MV-4-11 (cell line): Measurements from ENCODE around the gene ACSS1.

Experiments used
- DNase-seq: peaks from one replicate; lab custom pipeline; 2025; lab: John Stamatoyannopoulos, UW

Gene ACSS1

GRCh38 chr20:25046181-25046641 is 11.7 kb downstream of the ACSS1 start:
- DNase-seq, result no peak

- DNase-seq, result no peak
These were observed 12.6 kb downstream of the ACSS1 start for GRCh38 chr20:25045343-25045712.

- no peak for DNase-seq
These were observed 13.1 kb downstream of the ACSS1 start for GRCh38 chr20:25044660-25045342.

- DNase-seq, result no peak
These were observed 13.7 kb downstream of the ACSS1 start for GRCh38 chr20:25044261-25044560.

- DNase-seq, result no peak
These were observed 14.3 kb downstream of the ACSS1 start for GRCh38 chr20:25043499-25044260.

- DNase-seq, result peak; percentile 89
These were observed 15.1 kb downstream of the ACSS1 start for GRCh38 chr20:25042531-25043498.

GRCh38 chr20:25041813-25042530 is 16.0 kb downstream of the ACSS1 start:
- no peak for DNase-seq

- DNase-seq, result no peak
These were observed 17.5 kb downstream of the ACSS1 start for GRCh38 chr20:25040438-25040831.

- no peak for DNase-seq
These were observed 18.1 kb downstream of the ACSS1 start for GRCh38 chr20:25039697-25040437.

- no peak for DNase-seq
These were observed 19.3 kb downstream of the ACSS1 start for GRCh38 chr20:25038591-25039015.

- DNase-seq, result no peak
These were observed 19.9 kb downstream of the ACSS1 start for GRCh38 chr20:25038103-25038410.

- no peak for DNase-seq
These were observed 20.4 kb downstream of the ACSS1 start for GRCh38 chr20:25037288-25038102.

- no peak for DNase-seq
These were observed 21.5 kb downstream of the ACSS1 start for GRCh38 chr20:25036331-25036936.

GRCh38 chr20:25035921-25036320 is 22.0 kb downstream of the ACSS1 start:
- DNase-seq, result no peak

- no peak for DNase-seq
These were observed 24.0 kb downstream of the ACSS1 start for GRCh38 chr20:25033924-25034300.

GRCh38 chr20:25033265-25033923 is 24.5 kb downstream of the ACSS1 start:
- DNase-seq, result no peak

- DNase-seq, result no peak
These were observed 25.3 kb downstream of the ACSS1 start for GRCh38 chr20:25032478-25033264.

- DNase-seq, result no peak
These were observed 25.9 kb downstream of the ACSS1 start for GRCh38 chr20:25032065-25032477.

GRCh38 chr20:25031241-25031640 is 26.7 kb downstream of the ACSS1 start:
- DNase-seq, result no peak
